ENCODE results near the gene CBFA2T2.
"Not testable (repeated sequence)": the region's sequence is repeated elsewhere in the genome, so short reads cannot be mapped to it uniquely, and the experiment has no call there.

CBFA2T2 gene

GRCh38 chr20:33567949-33568348 is 78.1 kb downstream of the CBFA2T2 start:
- TF ChIP-seq CTCF (IDR thresholded peaks at IDR 0.05; ENCODE audit: low read depth, low read length, missing control alignments): no peak
- DNase-seq: no peak
- in situ Hi-C loops (cut with HindIII; ENCODE audit: low pct_ligation_motif_present, low sequenced_read_pairs): no loop called here
- Histone ChIP-seq H3K4me3 (ENCODE audit: low read depth, low read length) (no peak overlapping the region), H3K27me3 (replicated peaks) (no peaks in the 10 kb centered on the region), H3K36me3 (replicated peaks) (no peaks in the 10 kb centered on the region), H3K27ac (no peak overlapping the region)

GRCh38 chr20:33568378-33568777 is 78.5 kb downstream of the CBFA2T2 start:
- H3K36me3 ChIP-seq (replicated peaks): no peaks in the 10 kb centered on the region
- no peak for DNase-seq
- H3K27me3 ChIP-seq (replicated peaks): no peaks in the 10 kb centered on the region
- TF ChIP-seq CTCF (IDR thresholded peaks at IDR 0.05; ENCODE audit: low read depth, low read length, missing control alignments): no peak
- H3K4me3 ChIP-seq (ENCODE audit: low read depth, low read length): no peak overlapping the region
- H3K27ac ChIP-seq: no peak overlapping the region
- in situ Hi-C loops (cut with HindIII; ENCODE audit: low pct_ligation_motif_present, low sequenced_read_pairs): no loop called here

- Histone ChIP-seq H3K4me3 (ENCODE audit: low read depth, low read length) (no peak overlapping the region), H3K27ac (no peak overlapping the region), H3K27me3 (replicated peaks) (no peaks in the 10 kb centered on the region), H3K36me3 (replicated peaks) (no peaks in the 10 kb centered on the region)
- in situ Hi-C loops (cut with HindIII; ENCODE audit: low pct_ligation_motif_present, low sequenced_read_pairs): no loop called here
- no peak for DNase-seq
- no peak for TF ChIP-seq CTCF (IDR thresholded peaks at IDR 0.05; ENCODE audit: low read depth, low read length, missing control alignments)
Measured at GRCh38 chr20:33568868-33569801, 79.2 kb downstream of the CBFA2T2 start.

GRCh38 chr20:33569802-33570391 is 80.0 kb downstream of the CBFA2T2 start:
- no peak for TF ChIP-seq CTCF (IDR thresholded peaks at IDR 0.05; ENCODE audit: low read depth, low read length, missing control alignments)
- Histone ChIP-seq H3K27ac (no peak overlapping the region), H3K4me3 (ENCODE audit: low read depth, low read length) (no peak overlapping the region), H3K27me3 (replicated peaks) (no peaks in the 10 kb centered on the region), H3K36me3 (replicated peaks) (no peaks in the 10 kb centered on the region)
- no peak for DNase-seq
- in situ Hi-C loops (cut with HindIII; ENCODE audit: low pct_ligation_motif_present, low sequenced_read_pairs): loop anchor here (5.0 kb wide), 1 partner anchor 37 kb away; no protein-coding TSS in a partner anchor

- no peak overlapping the region for H3K4me3 ChIP-seq (ENCODE audit: low read depth, low read length)
- no peaks in the 10 kb centered on the region for H3K27me3 ChIP-seq (replicated peaks)
- in situ Hi-C loops (cut with HindIII; ENCODE audit: low pct_ligation_motif_present, low sequenced_read_pairs): loop anchor here (5.0 kb wide), 1 partner anchor 37 kb away; no protein-coding TSS in a partner anchor
- no peak for DNase-seq
- no peak for TF ChIP-seq CTCF (IDR thresholded peaks at IDR 0.05; ENCODE audit: low read depth, low read length, missing control alignments)
- H3K27ac ChIP-seq: no peak overlapping the region
- no peaks in the 10 kb centered on the region for H3K36me3 ChIP-seq (replicated peaks)
Measured at GRCh38 chr20:33570743-33571142, 80.8 kb downstream of the CBFA2T2 start.

GRCh38 chr20:33573268-33573667 is 83.4 kb downstream of the CBFA2T2 start:
- H3K36me3 ChIP-seq (replicated peaks); DNase-seq; H3K27ac ChIP-seq; H3K4me3 ChIP-seq (ENCODE audit: low read depth, low read length); H3K27me3 ChIP-seq (replicated peaks): not testable (repeated sequence)
- in situ Hi-C loops (cut with HindIII; ENCODE audit: low pct_ligation_motif_present, low sequenced_read_pairs): loop anchor here (5.0 kb wide), 1 partner anchor 34 kb away; no protein-coding TSS in a partner anchor
